ENCODE results near the gene FKBP15. TPM values are rescaled to one million over a fixed set of nuclear protein-coding genes. Genes with fewer than 3 reads are reported as not detected.

Gene FKBP15
- total and polyA plus RNA-seq, 2 of the 4 experiments (the other 2 are of a cell fraction) = 20.4 to 25.5 TPM

DNA sequence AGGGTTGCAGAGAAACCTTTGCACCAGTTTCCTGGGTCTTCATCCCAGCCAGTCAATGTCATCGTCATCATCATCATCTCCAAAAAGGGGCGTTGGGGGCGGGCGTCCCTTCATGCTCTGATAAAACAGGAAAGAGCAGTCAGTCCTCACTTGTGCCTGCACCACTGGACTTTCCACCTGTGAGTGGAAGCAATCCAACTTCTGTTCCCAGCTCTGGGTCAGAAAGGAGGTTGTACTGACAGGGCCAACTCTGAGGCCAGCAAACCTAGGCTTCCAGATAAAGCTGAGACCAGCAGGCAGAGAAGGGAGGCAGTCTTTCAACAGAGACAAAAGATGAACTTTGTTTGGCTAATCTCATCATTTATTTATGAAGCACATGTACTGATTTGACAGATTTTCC is 55.0 kb downstream of the FKBP15 start:
- dilution Hi-C loops (cut with HindIII; ENCODE audit: low sequenced_read_pairs, unreplicated experiment) = no loop called here
- no peak overlapping the region for H3K27ac ChIP-seq (ENCODE audit: insufficient read depth, low read length)
- in situ Hi-C loops (cut with MboI; ENCODE audit: low sequenced_read_pairs) = no loop called here
- intact Hi-C loops (cut with micrococcal nuclease) = no loop called here
- no peak overlapping the region for H2BK15ac ChIP-seq (ENCODE audit: low read depth, low read length)
- no TSS peak for BruUV-seq (replicated peaks)
- POLR2A ChIA-PET (ENCODE audit: unreplicated experiment) = no interaction called here
- peaks cover 5% of the 10 kb centered on the region for H3K4me1 ChIP-seq (ENCODE audit: control insufficient read depth, insufficient read depth, low read length)
- DNase-seq = no peak
- no peak overlapping the region for H3K56ac ChIP-seq (ENCODE audit: extremely low read depth, insufficient read depth, low read length)
- no peak overlapping the region for H2AK9ac ChIP-seq (replicated peaks; ENCODE audit: low read depth, low read length, poor library complexity)
- no peak overlapping the region for H2BK20ac ChIP-seq (ENCODE audit: low read depth, low read length)
- peaks cover 17% of the 10 kb centered on the region for H3K9me1 ChIP-seq (ENCODE audit: insufficient read depth, low read length)
- no peak overlapping the region for H3K14ac ChIP-seq (replicated peaks; ENCODE audit: low read depth, low read length)
- no peak overlapping the region for H3K18ac ChIP-seq (ENCODE audit: low read depth, low read length)
- 100% methylated on average over 4 of the region's 4 CpGs; no CpG with 5 or more reads in 1 of the 2 experiments for WGBS, 2 experiments (ENCODE audit: extremely low coverage in 2 of 2, insufficient read length in 1 of 2)
- peaks cover 7% of the 10 kb centered on the region; the same call in 1 of the 2 replicates for H4K20me1 ChIP-seq (ENCODE audit: insufficient read depth, low read length)
- no peak for TF ChIP-seq RAD21 (IDR thresholded peaks at IDR 0.05; ENCODE audit: low read length)
- H2AFZ ChIP-seq (replicated peaks; ENCODE audit: low read length, poor library complexity) = no peak overlapping the region
- H4K5ac ChIP-seq (ENCODE audit: low read depth, low read length) = no peak overlapping the region
- H3K27me3 ChIP-seq (ENCODE audit: control insufficient read depth, insufficient read depth, low read length) = no peaks in the 10 kb centered on the region
- H4K8ac ChIP-seq (ENCODE audit: low read depth in 2 of 2, low read length in 2 of 2) = no peak overlapping the region
- H3K4ac ChIP-seq (ENCODE audit: low read depth, low read length) = no peak overlapping the region
- peaks cover 69% of the 10 kb centered on the region for H3K36me3 ChIP-seq (ENCODE audit: control insufficient read depth, insufficient read depth, low read length)
- H3K23ac ChIP-seq (ENCODE audit: low read depth, low read length) = 0 out of 2 replicates have a peak overlapping the region, but pooled peaks have one; percentile 44
- CTCF ChIA-PET = no interaction called here
- H2BK5ac ChIP-seq (ENCODE audit: low read depth, low read length, poor library complexity, severe bottlenecking) = no peak overlapping the region
- no peak overlapping the region for H3K4me2 ChIP-seq (ENCODE audit: low read depth, low read length)
- H3K9me3 ChIP-seq (ENCODE audit: control insufficient read depth, insufficient read depth, low read length) = no peaks in the 10 kb centered on the region
- no peak overlapping the region for H2AK5ac ChIP-seq (ENCODE audit: low read depth, low read length)
- H4K91ac ChIP-seq (ENCODE audit: insufficient read depth, low read depth, low read length) = no peak overlapping the region
- H3K9ac ChIP-seq (ENCODE audit: low read depth, low read length) = no peak overlapping the region
- no peak overlapping the region for H2BK120ac ChIP-seq (ENCODE audit: low read depth, low read length)
- H3K79me1 ChIP-seq (ENCODE audit: low read depth in 1 of 2, low read length in 2 of 2) = peaks cover 0 to 2% of the 10 kb centered on the region in 2 experiments; a peak in 2 of 4 replicates
- no peak overlapping the region for H3K4me3 ChIP-seq (ENCODE audit: insufficient read depth, low read depth, low read length)
- ATAC-seq (ENCODE audit: low read depth) = no peak

Data from IMR-90 (cell line).